Activated CD8-positive, alpha-beta T cell treated with anti-CD3 and anti-CD28 coated beads for 36 hours (primary cell): ENCODE results near the gene CNTNAP2. TPM values are rescaled to one million over a fixed set of nuclear protein-coding genes. Genes with fewer than 3 reads are reported as not detected.

ENCODE experiments used
- ATAC-seq: fragments of 200-7000 bp; cut with Tn5 transposase; one replicate; pipeline ENCODE4 v1.10.0; 2021; ENCODE audit warnings: mild to moderate bottlenecking, moderate library complexity
- CTCF ChIA-PET: fragments of 350-600 bp; sonication (Branson Sonifier 250); formaldehyde crosslinking; loops from one replicate; lab custom pipeline; 2021; ENCODE audit warnings: antibody characterized with exemption; lab: Charles Lee
- POLR2A ChIA-PET: fragments of 350-600 bp; sonication (Branson Sonifier 250); formaldehyde crosslinking; loops from one replicate; lab custom pipeline; 2021; ENCODE audit warnings: antibody characterized with exemption; lab: Charles Lee
- DNase-seq: peaks from one replicate; pipeline ENCODE4 v3.0.0-alpha.2; 2020
- H3K27ac Mint-ChIP-seq: one replicate; pipeline ENCODE4 v1.8.0; 2021; ENCODE audit warnings: mild to moderate bottlenecking, mixed read lengths
- H3K27me3 Mint-ChIP-seq: one replicate; pipeline ENCODE4 v1.8.0; 2021; ENCODE audit warnings: mixed read lengths
- H3K36me3 Mint-ChIP-seq: one replicate; pipeline ENCODE4 v1.8.0; 2021; ENCODE audit warnings: low read depth, mixed read lengths
- H3K4me1 Mint-ChIP-seq: one replicate; pipeline ENCODE4 v1.8.0; 2021; ENCODE audit warnings: low read depth, mixed read lengths
- H3K4me3 Mint-ChIP-seq: one replicate; pipeline ENCODE4 v1.8.0; 2021; ENCODE audit warnings: mild to moderate bottlenecking, moderate library complexity, mixed read lengths
- H3K9me3 Mint-ChIP-seq: one replicate; pipeline ENCODE4 v1.8.0; 2021; ENCODE audit warnings: mixed read lengths
- CTCF ChIP-seq: fragments of 200-600 bp; IDR thresholded peaks from one replicate; pipeline ENCODE4 v1.8.0; 2022; ENCODE audit warnings: antibody characterized with exemption, mild to moderate bottlenecking
- intact Hi-C: fragments of 100-400 bp; cut with micrococcal nuclease; formaldehyde crosslinking; loops from one replicate; pipeline ENCODE4 v1.10.0; 2022
- total RNA-seq, 2 experiments: library from RNA; stranded (reverse); gene quantifications; one replicate each; pipeline ENCODE4 v1.2.3, GENCODE V29; 2021

Gene CNTNAP2
- total RNA-seq, 2 experiments from 2014 or later: not detected

- H3K4me3 Mint-ChIP-seq: no peak overlapping the region
- DNase-seq (no peak), ATAC-seq (no peak)
- peaks cover 6% of the 10 kb centered on the region for H3K9me3 Mint-ChIP-seq
- H3K27ac Mint-ChIP-seq: no peak overlapping the region
- CTCF ChIA-PET: no interaction called here
- no peaks in the 10 kb centered on the region for H3K36me3 Mint-ChIP-seq
- POLR2A ChIA-PET: no interaction called here
- intact Hi-C loops: no loop called here
- H3K4me1 Mint-ChIP-seq: no peaks in the 10 kb centered on the region
- TF ChIP-seq CTCF: no peak
- no peaks in the 10 kb centered on the region for H3K27me3 Mint-ChIP-seq
These were observed 603.6 kb downstream of the CNTNAP2 start for GRCh38 chr7:146720195-146720594.

- no peaks in the 10 kb centered on the region for H3K36me3 Mint-ChIP-seq
- ChIA-PET POLR2A (no interaction called here), CTCF (no interaction called here)
- H3K27me3 Mint-ChIP-seq: no peaks in the 10 kb centered on the region
- DNase-seq: no peak
- no peak overlapping the region for H3K27ac Mint-ChIP-seq
- no peaks in the 10 kb centered on the region for H3K4me1 Mint-ChIP-seq
- intact Hi-C loops: no loop called here
- no peak for TF ChIP-seq CTCF
- H3K9me3 Mint-ChIP-seq: peaks cover 8% of the 10 kb centered on the region
- no peak for ATAC-seq
- H3K4me3 Mint-ChIP-seq: no peak overlapping the region
These were observed 606.4 kb downstream of the CNTNAP2 start for GRCh38 chr7:146722986-146723385.

GRCh38 chr7:146725520-146725919, 608.9 kb downstream of the CNTNAP2 start:
- no peak overlapping the region for H3K4me3 Mint-ChIP-seq
- ChIA-PET CTCF (no interaction called here), POLR2A (no interaction called here)
- intact Hi-C loops: no loop called here
- DNase-seq (no peak), ATAC-seq (no peak)
- H3K4me1 Mint-ChIP-seq: no peaks in the 10 kb centered on the region
- no peaks in the 10 kb centered on the region for H3K36me3 Mint-ChIP-seq
- H3K27me3 Mint-ChIP-seq: no peaks in the 10 kb centered on the region
- H3K9me3 Mint-ChIP-seq: peaks cover 8% of the 10 kb centered on the region
- H3K27ac Mint-ChIP-seq: no peak overlapping the region
- TF ChIP-seq CTCF: no peak

DNA sequence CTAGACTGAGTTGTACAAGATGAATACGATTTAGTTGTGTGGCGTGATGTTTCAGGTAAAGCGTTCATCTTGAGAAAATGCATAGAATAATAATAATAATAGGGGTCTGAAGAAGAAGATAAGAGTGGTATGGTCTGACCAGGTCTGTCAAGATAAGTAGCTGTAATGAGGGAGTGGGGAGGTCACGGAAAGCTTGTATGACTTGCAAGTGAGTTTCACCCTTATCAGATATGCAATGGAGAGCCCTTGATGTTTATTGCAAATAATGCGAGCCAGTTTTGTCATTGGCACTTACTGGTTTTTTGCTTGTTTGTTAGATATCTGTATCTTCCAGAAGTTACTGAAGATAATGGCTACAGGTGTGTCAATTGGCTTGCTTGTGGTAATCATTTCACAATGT, 611.5 kb downstream of the CNTNAP2 start:
- H3K27ac Mint-ChIP-seq: no peak overlapping the region
- no peak overlapping the region for H3K4me3 Mint-ChIP-seq
- CTCF ChIA-PET: no interaction called here
- H3K9me3 Mint-ChIP-seq: peaks cover 8% of the 10 kb centered on the region
- DNase-seq: no peak
- H3K4me1 Mint-ChIP-seq: no peaks in the 10 kb centered on the region
- intact Hi-C loops: no loop called here
- TF ChIP-seq CTCF: no peak
- H3K36me3 Mint-ChIP-seq: no peaks in the 10 kb centered on the region
- H3K27me3 Mint-ChIP-seq: no peaks in the 10 kb centered on the region
- POLR2A ChIA-PET: no interaction called here
- ATAC-seq: no peak

DNA sequence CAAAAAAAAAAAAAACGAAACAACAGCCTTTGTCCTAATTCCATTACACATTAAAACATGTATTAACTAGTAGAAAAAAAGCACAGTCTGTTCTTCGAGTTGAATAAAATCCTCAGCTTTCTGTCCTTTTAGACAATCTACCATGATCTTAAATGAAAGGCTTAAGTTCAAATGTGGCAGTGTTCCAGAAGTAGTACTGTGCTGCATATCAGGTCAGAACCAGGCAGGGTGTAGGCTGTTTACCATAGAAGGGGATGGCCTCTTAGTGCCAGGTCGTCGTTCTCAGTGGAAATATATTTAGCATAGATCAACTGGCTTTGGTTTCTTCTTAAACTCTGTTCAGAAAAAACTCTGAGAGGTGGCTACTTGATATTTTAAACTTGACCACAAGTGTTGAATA, 612.0 kb downstream of the CNTNAP2 start:
- intact Hi-C loops: no loop called here
- ChIA-PET POLR2A (no interaction called here), CTCF (no interaction called here)
- no peak overlapping the region for H3K4me3 Mint-ChIP-seq
- no peaks in the 10 kb centered on the region for H3K27me3 Mint-ChIP-seq
- ATAC-seq (no peak), DNase-seq (no peak)
- H3K36me3 Mint-ChIP-seq: no peaks in the 10 kb centered on the region
- H3K4me1 Mint-ChIP-seq: no peaks in the 10 kb centered on the region
- peaks cover 8% of the 10 kb centered on the region for H3K9me3 Mint-ChIP-seq
- no peak overlapping the region for H3K27ac Mint-ChIP-seq
- no peak for TF ChIP-seq CTCF
